Epithelial cell of prostate (primary cell): Measurements from ENCODE around the gene NAGLU.

Experiments used
- DNase-seq: peaks from one replicate; pipeline ENCODE4 v3.0.0-alpha.2; 2011; ENCODE audit warnings: low read depth, low spot score
- H3K27ac ChIP-seq: fragments of 450-650 bp; 2 replicates; pipeline ENCODE4 v1.5.1; 2017; ENCODE audit warnings: mild to moderate bottlenecking

NAGLU gene

GRCh38 chr17:42536048-42536371 lies at the start of gene NAGLU:
TSS of gene NAGLU (plus strand) at chr17:42536241. CDS start at chr17:42536273, 32 bp downstream.
- no peak for DNase-seq

GRCh38 chr17:42488032-42488431 lies 48.0 kb upstream of the NAGLU start:
- no peak for DNase-seq
- no peak overlapping the region for H3K27ac ChIP-seq

More at GRCh38 chr17:42536048-42536371, at the start of gene NAGLU:
- H3K27ac ChIP-seq: peak within 1 kb of the TSS; percentile 57

GRCh38 chr17:42493319-42493718 lies 42.7 kb upstream of the NAGLU start:
- no peak overlapping the region for H3K27ac ChIP-seq
- DNase-seq: no peak

GRCh38 chr17:42494673-42495072 lies 41.4 kb upstream of the NAGLU start:
- DNase-seq: no peak
- no peak overlapping the region for H3K27ac ChIP-seq

- no peak overlapping the region for H3K27ac ChIP-seq
- no peak for DNase-seq
These were observed 37.2 kb upstream of the NAGLU start for GRCh38 chr17:42498828-42499227.

GRCh38 chr17:42502091-42502490 lies 34.0 kb upstream of the NAGLU start:
- H3K27ac ChIP-seq: no peak overlapping the region
- no peak for DNase-seq

- H3K27ac ChIP-seq: no peak overlapping the region
- no peak for DNase-seq
These were observed 33.1 kb upstream of the NAGLU start for GRCh38 chr17:42502926-42503325.

GRCh38 chr17:42507671-42508070 lies 28.4 kb upstream of the NAGLU start:
- no peak for DNase-seq
- no peak overlapping the region for H3K27ac ChIP-seq

- H3K27ac ChIP-seq: no peak overlapping the region
- DNase-seq: no peak
These were observed 27.4 kb upstream of the NAGLU start for GRCh38 chr17:42508426-42509165.

- no peak overlapping the region for H3K27ac ChIP-seq
- no peak for DNase-seq
These were observed 26.6 kb upstream of the NAGLU start for GRCh38 chr17:42509409-42509808.

- DNase-seq: no peak
- H3K27ac ChIP-seq: no peak overlapping the region
These were observed 26.2 kb upstream of the NAGLU start for GRCh38 chr17:42509841-42510240.

GRCh38 chr17:42512246-42512645 lies 23.8 kb upstream of the NAGLU start:
- DNase-seq: no peak
- no peak overlapping the region for H3K27ac ChIP-seq

- H3K27ac ChIP-seq: no peak overlapping the region
- no peak for DNase-seq
These were observed 23.2 kb upstream of the NAGLU start for GRCh38 chr17:42512733-42513251.

GRCh38 chr17:42513686-42514085 lies 22.4 kb upstream of the NAGLU start:
- no peak overlapping the region for H3K27ac ChIP-seq
- no peak for DNase-seq

GRCh38 chr17:42514279-42514678 lies 21.8 kb upstream of the NAGLU start:
- DNase-seq: no peak
- H3K27ac ChIP-seq: no peak overlapping the region

- no peak overlapping the region for H3K27ac ChIP-seq
- DNase-seq: no peak
These were observed 21.2 kb upstream of the NAGLU start for GRCh38 chr17:42514867-42515266.

GRCh38 chr17:42517516-42517915 lies 18.5 kb upstream of the NAGLU start:
- peak; percentile 53 for DNase-seq
- H3K27ac ChIP-seq: peak overlapping the region; percentile 93

GRCh38 chr17:42518046-42518754 lies 17.8 kb upstream of the NAGLU start:
- peak overlapping the region; percentile 93 for H3K27ac ChIP-seq
- peak; percentile 71 for DNase-seq

GRCh38 chr17:42518755-42519545 lies 17.1 kb upstream of the NAGLU start:
- DNase-seq: no peak
- peak overlapping the region; percentile 93 for H3K27ac ChIP-seq

- peak overlapping the region; percentile 93 for H3K27ac ChIP-seq
- DNase-seq: no peak
These were observed 16.2 kb upstream of the NAGLU start for GRCh38 chr17:42519546-42520491.
